Measurements from ENCODE around the gene UNKL. TPM values are rescaled to one million over a fixed set of nuclear protein-coding genes. Genes with fewer than 3 reads are reported as not detected.

Gene UNKL
- total and polyA plus RNA-seq, 8 donors = 4.4 to 22.1 (median 10.2) TPM

DNA sequence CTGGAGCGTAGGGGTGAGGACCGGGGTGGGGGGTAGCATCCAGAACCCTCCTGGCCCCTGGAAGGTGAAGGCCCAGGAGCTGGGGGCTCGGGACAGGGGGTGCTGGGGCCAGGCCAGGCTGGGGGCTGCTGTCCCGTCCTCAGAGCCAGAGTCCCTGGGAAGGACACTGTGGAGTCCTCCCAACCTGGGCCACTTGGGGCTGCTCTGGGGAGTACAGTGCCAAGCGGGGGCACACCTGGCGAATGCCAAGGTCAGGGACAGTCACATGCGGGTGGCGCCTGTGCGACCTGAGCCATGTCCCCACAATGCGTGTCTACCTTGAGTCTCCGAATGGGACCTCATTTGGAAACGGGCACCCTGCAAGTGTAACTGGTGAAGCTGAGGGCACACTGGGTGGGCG lies 15.1 kb upstream of the UNKL start:
- H3K27me3 ChIP-seq = no peaks in the 10 kb centered on the region
- 77 to 88% methylated on average over 13 of the region's 13 CpGs for WGBS, 2 donors
- TF ChIP-seq, protein P1, sequence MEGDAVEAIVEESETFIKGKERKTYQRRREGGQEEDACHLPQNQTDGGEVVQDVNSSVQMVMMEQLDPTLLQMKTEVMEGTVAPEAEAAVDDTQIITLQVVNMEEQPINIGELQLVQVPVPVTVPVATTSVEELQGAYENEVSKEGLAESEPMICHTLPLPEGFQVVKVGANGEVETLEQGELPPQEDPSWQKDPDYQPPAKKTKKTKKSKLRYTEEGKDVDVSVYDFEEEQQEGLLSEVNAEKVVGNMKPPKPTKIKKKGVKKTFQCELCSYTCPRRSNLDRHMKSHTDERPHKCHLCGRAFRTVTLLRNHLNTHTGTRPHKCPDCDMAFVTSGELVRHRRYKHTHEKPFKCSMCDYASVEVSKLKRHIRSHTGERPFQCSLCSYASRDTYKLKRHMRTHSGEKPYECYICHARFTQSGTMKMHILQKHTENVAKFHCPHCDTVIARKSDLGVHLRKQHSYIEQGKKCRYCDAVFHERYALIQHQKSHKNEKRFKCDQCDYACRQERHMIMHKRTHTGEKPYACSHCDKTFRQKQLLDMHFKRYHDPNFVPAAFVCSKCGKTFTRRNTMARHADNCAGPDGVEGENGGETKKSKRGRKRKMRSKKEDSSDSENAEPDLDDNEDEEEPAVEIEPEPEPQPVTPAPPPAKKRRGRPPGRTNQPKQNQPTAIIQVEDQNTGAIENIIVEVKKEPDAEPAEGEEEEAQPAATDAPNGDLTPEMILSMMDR (IDR thresholded peaks at IDR 0.05) = no peak
- no peaks in the 10 kb centered on the region for H3K4me1 ChIP-seq
- no peak overlapping the region for H3K4me3 ChIP-seq
- ATAC-seq (no peak), FAIRE-seq (no peak), DNase-seq (peak in 1 of 6 donors; percentile 65)
- no peaks in the 10 kb centered on the region for H3K36me3 ChIP-seq
- H3K9me3 ChIP-seq = no peaks in the 10 kb centered on the region
- no peak overlapping the region for H3K27ac ChIP-seq
- intact Hi-C loops (cut with DNase I) = no loop called here

GRCh38 chr16:1429012-1429411 lies 14.5 kb upstream of the UNKL start:
- Histone ChIP-seq H3K36me3 (no peaks in the 10 kb centered on the region), H3K4me1 (no peaks in the 10 kb centered on the region), H3K4me3 (no peak overlapping the region), H3K9me3 (no peaks in the 10 kb centered on the region), H3K27ac (no peak overlapping the region), H3K27me3 (no peaks in the 10 kb centered on the region)
- FAIRE-seq = no peak
- peak in 1 of 6 donors; percentile 72 for DNase-seq
- intact Hi-C loops (cut with DNase I) = no loop called here
- ATAC-seq = no peak
- TF ChIP-seq, protein P1 (IDR thresholded peaks at IDR 0.05) = no peak
- 81 to 82% methylated on average over 11 of the region's 11 CpGs for WGBS, 2 donors

DNA sequence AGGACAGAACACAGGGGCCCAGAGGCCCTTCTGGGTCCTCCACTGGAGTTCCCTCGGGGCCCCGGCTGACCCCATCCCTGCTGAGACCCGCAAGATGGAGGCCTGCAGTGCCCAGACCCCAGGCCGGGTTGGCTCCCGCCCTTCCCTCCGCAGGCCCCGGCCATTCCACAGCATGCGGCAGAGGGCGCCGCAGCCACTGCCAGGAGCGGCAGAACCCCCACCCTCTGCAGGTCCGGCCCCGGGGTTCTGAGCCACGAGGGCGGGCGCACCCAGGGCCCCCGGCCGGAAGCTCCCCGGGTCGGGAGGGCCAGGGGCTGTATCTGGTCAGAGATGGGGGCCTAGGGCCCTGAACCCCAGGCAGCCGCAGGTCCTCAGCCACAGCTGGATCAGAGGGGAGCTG lies 14.0 kb upstream of the UNKL start:
- H3K9me3 ChIP-seq = no peaks in the 10 kb centered on the region
- intact Hi-C loops (cut with DNase I) = no loop called here
- 38 to 45% methylated on average over 21 of the region's 21 CpGs for WGBS, 2 donors
- ATAC-seq (peak in 1 of 4 donors; percentile 49), FAIRE-seq (no peak), DNase-seq (peak in 2 of 6 donors; percentile 61 to 77)
- no peaks in the 10 kb centered on the region for H3K4me1 ChIP-seq
- no peaks in the 10 kb centered on the region for H3K27me3 ChIP-seq
- TF ChIP-seq, protein P1 (IDR thresholded peaks at IDR 0.05) = no peak
- H3K36me3 ChIP-seq = no peaks in the 10 kb centered on the region
- no peak overlapping the region for H3K4me3 ChIP-seq
- H3K27ac ChIP-seq = no peak overlapping the region

DNA sequence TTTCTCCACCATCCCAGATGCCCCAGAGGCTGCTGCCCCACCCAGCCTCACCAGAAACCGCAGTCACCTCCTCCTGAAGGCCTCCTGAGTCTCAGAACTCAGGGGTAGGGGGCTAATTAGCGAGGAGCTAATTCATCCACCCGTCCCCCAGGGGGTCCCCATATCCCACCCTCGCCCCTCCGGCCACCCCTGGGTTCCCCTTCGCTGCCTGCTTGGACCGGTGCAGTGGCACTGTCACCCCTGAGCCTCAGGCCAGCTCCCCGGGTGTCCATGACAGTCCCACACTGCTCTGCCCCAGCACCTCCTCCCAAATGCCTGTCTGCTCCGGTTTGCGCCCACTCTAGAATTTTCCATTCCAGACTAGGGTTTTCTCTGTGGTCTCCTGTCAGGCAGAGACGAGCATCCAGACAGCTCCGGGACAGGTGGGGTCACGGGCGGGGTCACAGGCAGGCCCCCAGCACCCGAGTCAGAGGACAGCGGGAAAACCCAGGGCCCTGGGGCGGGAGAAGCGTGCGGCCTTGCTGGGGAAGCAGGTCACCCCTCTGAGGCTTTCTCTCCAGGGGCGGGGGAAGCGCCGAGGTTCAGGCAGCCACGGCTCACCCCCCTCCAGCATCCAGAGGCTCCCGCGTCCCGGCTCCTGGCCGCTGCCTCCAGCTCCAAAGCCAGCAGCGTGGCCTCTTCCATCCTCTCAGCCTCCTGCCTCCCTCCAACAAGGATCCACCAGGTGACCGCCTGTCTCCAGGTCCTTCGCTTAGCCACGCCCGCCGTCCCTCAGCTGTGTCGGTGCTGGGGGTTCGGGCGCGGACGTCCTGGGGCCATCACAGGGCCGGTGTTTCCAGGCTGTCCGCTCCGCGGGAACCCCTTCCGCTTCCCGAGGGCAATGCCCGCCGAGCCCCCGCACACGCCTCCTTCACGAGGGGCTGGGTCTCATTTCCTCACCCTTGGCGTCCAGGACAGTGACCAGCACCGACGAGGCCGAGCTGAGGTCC lies 13.3 kb upstream of the UNKL start:
- H3K4me1 ChIP-seq = no peaks in the 10 kb centered on the region
- FAIRE-seq = no peak
- intact Hi-C loops (cut with DNase I) = no loop called here
- WGBS, 2 donors = 83 to 87% methylated on average over 49 to 53 of the region's 53 CpGs
- H3K27me3 ChIP-seq = no peaks in the 10 kb centered on the region
- H3K9me3 ChIP-seq = no peaks in the 10 kb centered on the region
- no peak overlapping the region for H3K27ac ChIP-seq
- H3K4me3 ChIP-seq = no peak overlapping the region
- TF ChIP-seq, protein P1 (IDR thresholded peaks at IDR 0.05) = no peak
- DNase-seq = peak in 2 of 6 donors; percentile 52 to 61
- H3K36me3 ChIP-seq = no peaks in the 10 kb centered on the region
- no peak for ATAC-seq

Data from pancreas (tissue), 10 donors.